HepG2 (cell line): ENCODE measurements around the gene SEC24A.

Experiments used
- CTCF ChIP-seq: sonication (generic); formaldehyde crosslinking; IDR thresholded peaks from 2 replicates; pipeline ENCODE4 v1.5.0; 2020; ENCODE audit warnings: mild to moderate bottlenecking, missing genetic modification reagents, moderate library complexity
- ZNF501 ChIP-seq: sonication (generic); formaldehyde crosslinking; IDR thresholded peaks from 2 replicates; pipeline ENCODE4 v1.5.1; 2020; ENCODE audit warnings: mild to moderate bottlenecking, moderate library complexity, missing genetic modification reagents

- TF ChIP-seq CTCF (CRISPR knock-in tag) (no peak), ZNF501 (no peak)
These were observed 48.0 kb upstream of the SEC24A start for GRCh38 chr5:134600600-134600999.
